Endodermal cell (in vitro differentiated cells): ENCODE results near the gene ZNF354C. TPM values are rescaled to one million over a fixed set of nuclear protein-coding genes. Genes with fewer than 3 reads are reported as not detected.

Experiments used
- DNase-seq: peaks from one replicate; pipeline ENCODE4 v3.0.0-alpha.2; 2017
- H3K27ac ChIP-seq: 2 replicates; pipeline ENCODE4 v1.5.1; 2013; ENCODE audit warnings: mild to moderate bottlenecking, low read depth, low read length, moderate library complexity
- H3K27me3 ChIP-seq: 2 replicates; pipeline ENCODE4 v1.6.1; 2013; ENCODE audit warnings: mild to moderate bottlenecking, low read length, moderate library complexity; ENCODE audit not compliant: insufficient read depth, control insufficient read depth, poor library complexity, severe bottlenecking
- H3K36me3 ChIP-seq: 2 replicates; pipeline ENCODE4 v1.7.0; 2013; ENCODE audit warnings: mild to moderate bottlenecking, low read length, moderate library complexity; ENCODE audit not compliant: control insufficient read depth, insufficient read depth
- H3K4me1 ChIP-seq: one replicate; pipeline ENCODE4 v1.7.0; 2013; ENCODE audit warnings: low read length; ENCODE audit not compliant: control insufficient read depth, insufficient read depth
- H3K4me3 ChIP-seq: 2 replicates; pipeline ENCODE4 v1.5.1; 2013; ENCODE audit warnings: mild to moderate bottlenecking, low read length, moderate library complexity
- H3K9ac ChIP-seq: 2 replicates; pipeline ENCODE4 v1.6.1; 2013; ENCODE audit warnings: mild to moderate bottlenecking, low read length, moderate library complexity; ENCODE audit not compliant: poor library complexity, severe bottlenecking; ENCODE audit errors: extremely low read depth
- H3K9me3 ChIP-seq: 2 replicates; pipeline ENCODE4 v1.6.1; 2013; ENCODE audit warnings: mild to moderate bottlenecking, low read length, moderate library complexity; ENCODE audit not compliant: control insufficient read depth
- H3K27ac Mint-ChIP-seq: 2 replicates; pipeline ENCODE4 v1.8.0; 2020; ENCODE audit warnings: mixed read lengths
- H3K27me3 Mint-ChIP-seq: 2 replicates; pipeline ENCODE4 v1.8.0; 2021; ENCODE audit warnings: mild to moderate bottlenecking, mixed read lengths; ENCODE audit not compliant: insufficient read depth
- H3K36me3 Mint-ChIP-seq: 2 replicates; pipeline ENCODE4 v1.8.0; 2020; ENCODE audit warnings: low read depth, mixed read lengths
- H3K4me1 Mint-ChIP-seq: 2 replicates; pipeline ENCODE4 v1.8.0; 2020; ENCODE audit warnings: mixed read lengths
- H3K4me3 Mint-ChIP-seq: 2 replicates; pipeline ENCODE4 v1.8.0; 2020; ENCODE audit warnings: mild to moderate bottlenecking, moderate library complexity, mixed read lengths
- H3K9me3 Mint-ChIP-seq: 2 replicates; pipeline ENCODE4 v1.8.0; 2020; ENCODE audit warnings: mild to moderate bottlenecking, mixed read lengths
- CTCF ChIP-seq: fragments of 200-600 bp; sonication (generic); conservative IDR thresholded peaks from 2 replicates; pipeline ENCODE4 v1.5.0; 2021; ENCODE audit warnings: antibody characterized with exemption, mild to moderate bottlenecking
- WGBS, 2 experiments: methylation state at CpG; one replicate each; pipeline versions ENCODE4 v1.1.5 to v1.1.7; 2013; ENCODE audit warnings: missing lambda C conversion rate in 2 of 2, mixed read lengths in 1 of 2; ENCODE audit not compliant: insufficient coverage in 1 of 2, insufficient read length in 1 of 2; 5-methylcytosine and 5-hydroxymethylcytosine counted together
- total RNA-seq, 2 donors: library from RNA; stranded (reverse); fragmentation: NEBNext Ultra II Directional in 1 of 2; extraction: Animal tissue kit (Norgen Biotek cat#: 25700) in 1 of 2; gene quantifications; 2 replicates in 1 of 2; 3 replicates in 1 of 2; pipeline ENCODE4 v1.2.1, GENCODE V29; 2021

ZNF354C gene
- total RNA-seq, 2 donors from 2014 or later: 3.4 to 4.8 TPM

- Mint-ChIP-seq H3K4me3 (no peak overlapping the region), H3K4me1 (no peaks in the 10 kb centered on the region), H3K27me3 (no peaks in the 10 kb centered on the region), H3K27ac (no peak overlapping the region), H3K36me3 (no peaks in the 10 kb centered on the region), H3K9me3 (peaks cover 1% of the 10 kb centered on the region)
- DNase-seq: peak; percentile 22
- no peak for TF ChIP-seq CTCF
- Histone ChIP-seq H3K9me3 (no peaks in the 10 kb centered on the region), H3K36me3 (no peaks in the 10 kb centered on the region), H3K4me3 (no peak overlapping the region), H3K4me1 (no peaks in the 10 kb centered on the region), H3K27ac (no peak overlapping the region), H3K27me3 (no peaks in the 10 kb centered on the region), H3K9ac (no peak overlapping the region)
- 82 to 87% methylated on average over 11 to 14 of the region's 14 CpGs for WGBS, 2 experiments
These were observed 68.8 kb downstream of the ZNF354C start for GRCh38 chr5:179128976-179129375.

GRCh38 chr5:179129607-179130071 lies 69.5 kb downstream of the ZNF354C start:
- Mint-ChIP-seq H3K4me3 (no peak overlapping the region), H3K27me3 (no peaks in the 10 kb centered on the region), H3K27ac (no peak overlapping the region), H3K4me1 (no peaks in the 10 kb centered on the region), H3K36me3 (no peaks in the 10 kb centered on the region), H3K9me3 (peaks cover 4% of the 10 kb centered on the region)
- WGBS, 2 experiments: 91 to 94% methylated on average over 7 to 18 of the region's 18 CpGs
- H3K9me3 ChIP-seq: no peaks in the 10 kb centered on the region
- no peaks in the 10 kb centered on the region for H3K36me3 ChIP-seq
- no peak overlapping the region for H3K4me3 ChIP-seq
- no peaks in the 10 kb centered on the region for H3K4me1 ChIP-seq
- no peak for TF ChIP-seq CTCF
- H3K27me3 ChIP-seq: no peaks in the 10 kb centered on the region
- no peak overlapping the region for H3K27ac ChIP-seq
- peak; percentile 16 for DNase-seq
- H3K9ac ChIP-seq: no peak overlapping the region

- no peak overlapping the region for H3K4me3 Mint-ChIP-seq
- no peaks in the 10 kb centered on the region for H3K4me1 Mint-ChIP-seq
- no peaks in the 10 kb centered on the region for H3K4me1 ChIP-seq
- 94 to 100% methylated on average over 6 to 14 of the region's 14 CpGs for WGBS, 2 experiments
- no peak for TF ChIP-seq CTCF
- H3K27ac Mint-ChIP-seq: no peak overlapping the region
- no peak overlapping the region for H3K27ac ChIP-seq
- H3K4me3 ChIP-seq: no peak overlapping the region
- peaks cover 6% of the 10 kb centered on the region for H3K9me3 Mint-ChIP-seq
- no peaks in the 10 kb centered on the region for H3K9me3 ChIP-seq
- no peaks in the 10 kb centered on the region for H3K36me3 ChIP-seq
- H3K27me3 Mint-ChIP-seq: no peaks in the 10 kb centered on the region
- H3K9ac ChIP-seq: no peak overlapping the region
- H3K27me3 ChIP-seq: no peaks in the 10 kb centered on the region
- peak; percentile 31 for DNase-seq
- H3K36me3 Mint-ChIP-seq: no peaks in the 10 kb centered on the region
These were observed 70.0 kb downstream of the ZNF354C start for GRCh38 chr5:179130101-179130681.
